PC-9 (cell line): ENCODE results near the gene MXRA7. TPM values are rescaled to one million over a fixed set of nuclear protein-coding genes. Genes with fewer than 3 reads are reported as not detected.

ENCODE experiments used
- BruUV-seq: library from RNA; stranded (reverse); fragments of 400-500 nt; replicated peaks from 2 replicates; lab custom pipeline; 2021; lab: Mats Ljungman, UMichigan
- CTCF ChIA-PET: fragments of 300-600 bp; sonication (Branson Sonifier 250); formaldehyde crosslinking; loops from one replicate; lab custom pipeline; 2022; ENCODE audit warnings: antibody characterized with exemption; lab: Charles Lee
- POLR2A ChIA-PET: fragments of 300-600 bp; sonication (Branson Sonifier 250); formaldehyde crosslinking; loops from one replicate; lab custom pipeline; 2022; ENCODE audit warnings: antibody characterized with exemption; ENCODE audit not compliant: unreplicated experiment; lab: Charles Lee
- DNase-seq, 2 experiments: peaks; one replicate each; pipeline versions ENCODE4 v3.0.0 to v3.0.0-alpha.2; 2015 to 2022; ENCODE audit warnings: mixed read lengths in 1 of 2
- H2AFZ ChIP-seq: fragments of 200-600 bp; sonication (generic); 2 replicates; pipeline ENCODE4 v1.8.1; 2017; ENCODE audit warnings: antibody characterized with exemption
- H3F3A ChIP-seq: fragments of 200-600 bp; sonication (generic); 2 replicates; pipeline ENCODE4 v1.8.1; 2017; ENCODE audit warnings: antibody characterized with exemption, mild to moderate bottlenecking, low read depth; ENCODE audit not compliant: insufficient read depth
- H3K27ac ChIP-seq: fragments of 200-600 bp; sonication (generic); 2 replicates; pipeline ENCODE4 v1.6.1; 2016; ENCODE audit warnings: mixed run types
- H3K27me3 ChIP-seq: fragments of 200-600 bp; sonication (generic); 2 replicates; pipeline ENCODE4 v1.6.1; 2016; ENCODE audit warnings: low read depth, mixed run types; ENCODE audit not compliant: insufficient read depth
- H3K36me3 ChIP-seq: fragments of 200-600 bp; sonication (generic); 2 replicates; pipeline ENCODE4 v1.6.1; 2016; ENCODE audit warnings: low read depth, mixed run types
- H3K4me1 ChIP-seq: fragments of 200-600 bp; sonication (generic); replicated peaks from 2 replicates; pipeline ENCODE4 v1.6.1; 2016; ENCODE audit warnings: mixed run types; ENCODE audit not compliant: insufficient read depth
- H3K4me2 ChIP-seq: fragments of 200-600 bp; sonication (generic); 2 replicates; pipeline ENCODE4 v1.6.1; 2017; ENCODE audit warnings: mixed run types
- H3K4me3 ChIP-seq: fragments of 200-600 bp; sonication (generic); 2 replicates; pipeline ENCODE4 v1.6.1; 2016; ENCODE audit warnings: mixed run types
- H3K79me2 ChIP-seq: fragments of 200-600 bp; sonication (generic); 2 replicates; pipeline ENCODE4 v1.6.1; 2017; ENCODE audit warnings: low read depth, mixed run types
- H3K9me2 ChIP-seq: fragments of 200-600 bp; sonication (generic); 2 replicates; pipeline ENCODE4 v1.8.1; 2017; ENCODE audit warnings: mild to moderate bottlenecking; ENCODE audit not compliant: insufficient read depth
- H3K9me3 ChIP-seq: fragments of 200-600 bp; sonication (generic); 2 replicates; pipeline ENCODE4 v1.8.1; 2016; ENCODE audit warnings: low read depth; ENCODE audit not compliant: insufficient read depth
- H4K20me1 ChIP-seq: fragments of 200-600 bp; sonication (generic); 2 replicates; pipeline ENCODE4 v1.8.1; 2017; ENCODE audit not compliant: insufficient read depth
- CTCF ChIP-seq: fragments of 200-600 bp; sonication (generic); conservative IDR thresholded peaks from 2 replicates; pipeline ENCODE4 v1.6.1; 2017; ENCODE audit warnings: mixed run types, antibody characterized with exemption, mild to moderate bottlenecking, moderate library complexity
- EZH2 ChIP-seq: fragments of 200-600 bp; sonication (generic); IDR thresholded peaks from 2 replicates; pipeline ENCODE4 v1.8.0; 2017; ENCODE audit warnings: antibody characterized with exemption, low read depth
- intact Hi-C: fragments of 100-400 bp; cut with micrococcal nuclease; formaldehyde crosslinking; loops from one replicate; pipeline ENCODE4 v1.10.0; 2022; ENCODE audit not compliant: unreplicated experiment
- total RNA-seq: library from RNA; stranded (reverse); gene quantifications from 2 replicates; pipeline ENCODE4 v1.2.3, GENCODE V29; 2021

MXRA7 gene
- total RNA-seq, 1 experiment from 2014 or later: 5.5 TPM

GRCh38 chr17:76709077-76709950, 1.5 kb downstream of the MXRA7 start:
- Histone ChIP-seq H3K4me1 (0 out of 2 replicates have a peak, but pooled peaks cover 6% of the 10 kb centered on the region), H3K27me3 (no peaks in the 10 kb centered on the region), H3F3A (no peaks in the 10 kb centered on the region; the same call in 1 of the 2 replicates), H3K36me3 (no peaks in the 10 kb centered on the region), H3K9me3 (no peaks in the 10 kb centered on the region), H3K4me2 (no peak overlapping the region), H2AFZ (no peak overlapping the region), H3K27ac (no peak overlapping the region), H3K4me3 (no peak overlapping the region), H4K20me1 (no peaks in the 10 kb centered on the region), H3K79me2 (no peaks in the 10 kb centered on the region), H3K9me2 (no peaks in the 10 kb centered on the region)
- DNase-seq: no peak
- intact Hi-C loops: no loop called here
- POLR2A ChIA-PET: no interaction called here
- BruUV-seq: no TSS peak
- TF ChIP-seq EZH2 (no peak), CTCF (no peak)
- CTCF ChIA-PET: no interaction called here

GRCh38 chr17:76707985-76708807, 2.6 kb downstream of the MXRA7 start:
- Histone ChIP-seq H3K36me3 (no peaks in the 10 kb centered on the region), H3K9me2 (no peaks in the 10 kb centered on the region), H3K4me3 (no peak overlapping the region), H3K27ac (no peak overlapping the region), H3K4me1 (0 out of 2 replicates have a peak, but pooled peaks cover 6% of the 10 kb centered on the region), H3K4me2 (no peak overlapping the region), H2AFZ (no peak overlapping the region), H3K79me2 (no peaks in the 10 kb centered on the region), H4K20me1 (no peaks in the 10 kb centered on the region), H3F3A (no peaks in the 10 kb centered on the region; the same call in 1 of the 2 replicates), H3K27me3 (no peaks in the 10 kb centered on the region), H3K9me3 (no peaks in the 10 kb centered on the region)
- intact Hi-C loops: no loop called here
- ChIA-PET POLR2A (no interaction called here), CTCF (no interaction called here)
- BruUV-seq: TSS peak; percentile 18
- TF ChIP-seq CTCF (no peak), EZH2 (no peak)
- no peak for DNase-seq

- no peaks in the 10 kb centered on the region; the same call in 1 of the 2 replicates for H3F3A ChIP-seq
- no peaks in the 10 kb centered on the region for H3K9me2 ChIP-seq
- DNase-seq: no peak
- H2AFZ ChIP-seq: no peak overlapping the region
- BruUV-seq: no TSS peak
- no peaks in the 10 kb centered on the region for H3K36me3 ChIP-seq
- intact Hi-C loops: no loop called here
- ChIA-PET POLR2A (no interaction called here), CTCF (no interaction called here)
- no peaks in the 10 kb centered on the region for H4K20me1 ChIP-seq
- no peak overlapping the region for H3K4me2 ChIP-seq
- no peaks in the 10 kb centered on the region for H3K9me3 ChIP-seq
- no peaks in the 10 kb centered on the region for H3K79me2 ChIP-seq
- no peak for TF ChIP-seq CTCF
- TF ChIP-seq EZH2: no peak
- no peak overlapping the region for H3K4me3 ChIP-seq
- no peak overlapping the region for H3K27ac ChIP-seq
- H3K4me1 ChIP-seq: 0 out of 2 replicates have a peak, but pooled peaks cover 6% of the 10 kb centered on the region
- H3K27me3 ChIP-seq: no peaks in the 10 kb centered on the region
Measured at GRCh38 chr17:76706817-76707216, 3.9 kb downstream of the MXRA7 start.
